Spleen (tissue), 11 donors: ENCODE results near the gene NSL1. TPM values are rescaled to one million over a fixed set of nuclear protein-coding genes. Genes with fewer than 3 reads are reported as not detected.
"Not testable (repeated sequence)": the region's sequence is repeated elsewhere in the genome, so short reads cannot be mapped to it uniquely, and the experiment has no call there.

Source experiments
- DNase-seq: peaks from one replicate; pipeline ENCODE4 v3.0.0-alpha.2; 2020
- H3K27ac ChIP-seq, 8 donors: fragments of 200-600 bp; sonication (generic) in 7 of 8; 1 replicate in 4 of 8; 2 replicates in 4 of 8; pipeline versions ENCODE4 v1.5.0 to v1.8.0; 2016 to 2021; ENCODE audit warnings: inconsistent platforms in 4 of 8, mild to moderate bottlenecking in 4 of 8, moderate library complexity in 1 of 8
- H3K27me3 ChIP-seq, 7 donors: fragments of 200-600 bp; sonication (generic) in 6 of 7; replicated peaks in 1 of 7; 1 replicate in 4 of 7; 2 replicates in 3 of 7; pipeline versions ENCODE4 v1.5.0 to v1.8.0; 2016 to 2021; ENCODE audit warnings: inconsistent platforms in 3 of 7, mild to moderate bottlenecking in 1 of 7
- H3K36me3 ChIP-seq, 6 donors: fragments of 200-600 bp; sonication (generic) in 5 of 6; 1 replicate in 4 of 6; 2 replicates in 2 of 6; pipeline versions ENCODE4 v1.5.0 to v1.8.0; 2016 to 2021; ENCODE audit warnings: inconsistent platforms in 2 of 6
- H3K4me1 ChIP-seq, 6 donors: fragments of 200-600 bp; sonication (generic) in 5 of 6; 1 replicate in 3 of 6; 2 replicates in 3 of 6; pipeline versions ENCODE4 v1.5.0 to v1.8.0; 2016 to 2021; ENCODE audit warnings: inconsistent platforms in 3 of 6
- H3K4me3 ChIP-seq, 8 donors: fragments of 200-600 bp; sonication (generic) in 7 of 8; 1 replicate in 4 of 8; 2 replicates in 4 of 8; pipeline versions ENCODE4 v1.5.0 to v1.8.0; 2016 to 2021; ENCODE audit warnings: inconsistent platforms in 4 of 8, mild to moderate bottlenecking in 4 of 8, moderate library complexity in 2 of 8
- H3K9me3 ChIP-seq, 8 donors: fragments of 200-600 bp; sonication (generic) in 7 of 8; 1 replicate in 4 of 8; 2 replicates in 4 of 8; pipeline versions ENCODE4 v1.5.0 to v1.8.0; 2016 to 2021; ENCODE audit warnings: inconsistent platforms in 4 of 8
- POLR2A ChIP-seq, 3 donors: fragments of 450-650 bp; IDR thresholded peaks; one replicate each; pipeline ENCODE4 v1.5.1; 2017; ENCODE audit warnings: antibody characterized with exemption in 3 of 3, mild to moderate bottlenecking in 1 of 3
- POLR2AphosphoS5 ChIP-seq, 3 donors: sonication (generic); formaldehyde crosslinking; IDR thresholded peaks; one replicate each; pipeline ENCODE4 v1.5.1; 2017; ENCODE audit warnings: antibody characterized with exemption in 3 of 3
- WGBS, 5 donors: extraction: QIAGEN DNeasy Blood & Tissue Kit in 3 of 5; methylation state at CpG; one replicate each; pipeline versions ENCODE4 v1.1.5 to v1.1.7; 2013 to 2018; 5-methylcytosine and 5-hydroxymethylcytosine counted together
- intact Hi-C: fragments of 100-400 bp; cut with DNase I; formaldehyde crosslinking; loops from one replicate; pipeline ENCODE4 v1.15.0; 2023; ENCODE audit warnings: low total_unique reads
- polyA plus RNA-seq, 3 donors: library from polyadenylated mRNA; stranded (reverse); fragments of 200-250 nt; gene quantifications; one replicate each; pipeline ENCODE4 v1.2.1, GENCODE V29; 2013
- total RNA-seq, 7 donors: library from RNA; depleted of rRNA in 3 of 7; stranded (reverse); fragments of >200 nt in 3 of 7; fragmentation: NEBNext Ultra II Directional in 4 of 7; extraction: Animal tissue kit (Norgen Biotek cat#: 25700) in 4 of 7; gene quantifications; one replicate each; pipeline versions ENCODE4 v1.1.0 to v1.2.1, GENCODE V29; 2016 to 2021
- TF ChIP-seq, protein P1 (sequence below), 11 experiments: fragments of 200-600 bp in 7 of 11; fragments of 450-650 bp in 4 of 11; sonication (generic) in 4 of 11; IDR thresholded peaks in 8 of 11; conservative IDR thresholded peaks in 3 of 11; 1 replicate in 7 of 11; 2 replicates in 4 of 11; pipeline versions ENCODE4 v1.4.0 to v1.8.0; 2016 to 2021; ENCODE audit warnings: antibody characterized with exemption in 11 of 11, inconsistent platforms in 4 of 11, mild to moderate bottlenecking in 1 of 11
- donor health status: healthy with polysubstance abuse.
- donor health status: DM: no; HTN: no; CAD: no; lungs with moderate emphysema.
- donor health status: DM: no; HTN: no; CAD: no.
- donor health status: Bipolar disorder and iron deficiency.
- donor health status: healthy.
- donor health status: DM: no; HTN: no; CAD: no.
- donor health status: DM: yes; HTN: yes; CAD: no.

Gene NSL1
- total and polyA plus RNA-seq, 10 donors, result 16.4 to 92.3 (median 38.2) TPM

DNA sequence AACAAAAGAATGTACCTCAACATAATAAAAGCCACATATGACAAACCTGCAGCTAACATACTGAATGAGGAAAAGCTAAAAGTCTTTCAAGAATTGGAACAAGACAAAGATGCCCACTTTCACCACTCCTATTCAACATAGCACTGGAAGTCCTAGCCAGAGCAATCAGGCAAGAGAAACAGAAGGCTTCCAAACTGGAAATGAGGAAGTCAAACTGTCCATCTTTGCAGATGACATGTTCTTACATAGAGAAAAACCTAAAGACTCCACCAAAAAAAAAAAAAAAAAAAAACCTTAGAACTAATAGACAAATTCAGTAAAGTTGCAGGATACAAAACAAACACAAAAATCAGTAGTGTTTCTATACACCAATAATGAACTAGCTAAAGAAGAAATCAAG, 20.2 kb downstream of the NSL1 start:
- intact Hi-C loops, result no loop called here
- H3K4me3 ChIP-seq, result no peak overlapping the region
- peaks cover 0 to 16% (median 5%) of the 10 kb centered on the region in 6 donors for H3K4me1 ChIP-seq
- H3K9me3 ChIP-seq, result peaks cover 19 to 57% (median 49%) of the 10 kb centered on the region in 8 donors
- no peak for DNase-seq
- TF ChIP-seq POLR2AphosphoS5 (IDR thresholded peaks at IDR 0.05) (no peak), POLR2A (IDR thresholded peaks at IDR 0.05) (no peak)
- TF ChIP-seq, protein P1, sequence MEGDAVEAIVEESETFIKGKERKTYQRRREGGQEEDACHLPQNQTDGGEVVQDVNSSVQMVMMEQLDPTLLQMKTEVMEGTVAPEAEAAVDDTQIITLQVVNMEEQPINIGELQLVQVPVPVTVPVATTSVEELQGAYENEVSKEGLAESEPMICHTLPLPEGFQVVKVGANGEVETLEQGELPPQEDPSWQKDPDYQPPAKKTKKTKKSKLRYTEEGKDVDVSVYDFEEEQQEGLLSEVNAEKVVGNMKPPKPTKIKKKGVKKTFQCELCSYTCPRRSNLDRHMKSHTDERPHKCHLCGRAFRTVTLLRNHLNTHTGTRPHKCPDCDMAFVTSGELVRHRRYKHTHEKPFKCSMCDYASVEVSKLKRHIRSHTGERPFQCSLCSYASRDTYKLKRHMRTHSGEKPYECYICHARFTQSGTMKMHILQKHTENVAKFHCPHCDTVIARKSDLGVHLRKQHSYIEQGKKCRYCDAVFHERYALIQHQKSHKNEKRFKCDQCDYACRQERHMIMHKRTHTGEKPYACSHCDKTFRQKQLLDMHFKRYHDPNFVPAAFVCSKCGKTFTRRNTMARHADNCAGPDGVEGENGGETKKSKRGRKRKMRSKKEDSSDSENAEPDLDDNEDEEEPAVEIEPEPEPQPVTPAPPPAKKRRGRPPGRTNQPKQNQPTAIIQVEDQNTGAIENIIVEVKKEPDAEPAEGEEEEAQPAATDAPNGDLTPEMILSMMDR (IDR thresholded peaks at IDR 0.05 in 8 of 11, conservative IDR thresholded peaks at IDR 0.05 in 3 of 11), result no peak
- H3K27ac ChIP-seq, result no peak overlapping the region
- no peaks in the 10 kb centered on the region for H3K27me3 ChIP-seq
- H3K36me3 ChIP-seq, result peaks cover 0 to 65% (median 15%) of the 10 kb centered on the region in 6 donors

DNA sequence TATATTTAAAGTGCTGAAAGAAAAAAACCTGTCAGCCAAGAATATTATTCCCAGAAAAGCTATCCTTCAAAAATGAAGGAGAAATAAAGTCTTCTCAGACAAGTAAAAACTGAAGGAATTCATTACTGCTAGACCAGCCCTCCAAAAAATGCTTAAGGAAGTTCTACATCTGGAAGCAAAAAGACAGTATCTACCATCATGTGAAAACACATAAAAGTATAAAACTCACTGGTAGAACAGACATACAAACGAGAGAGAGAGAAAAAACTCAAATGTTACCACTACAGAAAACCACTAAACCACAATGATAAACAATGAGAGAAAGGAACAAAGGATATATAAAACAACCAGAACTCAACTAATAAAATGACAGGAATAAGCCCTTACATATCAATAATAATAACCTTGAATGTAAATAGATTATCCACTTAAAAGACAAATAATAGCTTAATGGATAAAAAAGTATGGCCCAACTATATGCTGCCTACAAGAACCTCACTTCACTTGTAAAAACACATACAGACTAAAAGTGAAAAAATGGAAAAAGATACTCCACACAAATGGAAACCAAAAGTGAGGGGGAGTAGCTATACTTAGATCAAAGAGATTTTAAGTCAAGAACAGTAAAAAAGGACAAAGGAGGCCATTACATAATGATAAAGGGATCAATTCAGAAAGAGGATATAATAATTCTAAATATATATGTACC, 22.0 kb downstream of the NSL1 start:
- no peak for TF ChIP-seq POLR2AphosphoS5 (IDR thresholded peaks at IDR 0.05)
- TF ChIP-seq, protein P1 (IDR thresholded peaks at IDR 0.05 in 8 of 11, conservative IDR thresholded peaks at IDR 0.05 in 3 of 11), result no peak
- no peak for TF ChIP-seq POLR2A (IDR thresholded peaks at IDR 0.05)
- H3K27ac ChIP-seq, result no peak overlapping the region
- no peak for DNase-seq
- WGBS, 5 donors, result 38 to 60% (median 50%) methylated on average over 1 of the region's 1 CpG
- H3K27me3 ChIP-seq, result no peaks in the 10 kb centered on the region
- H3K36me3 ChIP-seq, result peaks cover 0 to 69% (median 17%) of the 10 kb centered on the region in 6 donors
- H3K4me1 ChIP-seq, result peaks cover 0 to 10% (median 2%) of the 10 kb centered on the region in 6 donors
- intact Hi-C loops, result no loop called here
- H3K9me3 ChIP-seq, result peaks cover 19 to 61% (median 49%) of the 10 kb centered on the region in 8 donors
- no peak overlapping the region for H3K4me3 ChIP-seq

DNA sequence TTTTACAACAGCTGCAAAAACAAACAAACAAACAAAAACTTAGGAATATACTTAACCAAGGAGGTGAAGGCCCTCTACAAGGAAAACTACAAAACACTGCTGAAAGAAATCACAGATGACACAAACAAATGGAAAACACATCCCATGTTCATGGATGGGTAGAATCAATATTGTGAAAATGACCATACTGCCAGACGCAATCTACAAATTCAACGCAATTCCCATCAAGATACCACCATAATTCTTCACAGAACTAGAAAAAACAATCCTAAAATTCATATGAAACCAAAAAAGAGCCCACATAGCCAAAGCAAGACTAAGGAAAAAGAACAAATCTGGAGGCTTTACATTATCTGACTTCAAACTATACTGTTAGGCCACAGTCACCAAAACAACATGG, 24.8 kb downstream of the NSL1 start:
- H3K27ac ChIP-seq, DNase-seq, H3K27me3 ChIP-seq, intact Hi-C loops, H3K4me1 ChIP-seq, H3K4me3 ChIP-seq: not testable (repeated sequence)
- WGBS, 5 donors, result 48 to 98% (median 50%) methylated on average over 2 of the region's 2 CpGs
- peaks cover 19 to 56% (median 48%) of the 10 kb centered on the region in 8 donors for H3K9me3 ChIP-seq
- H3K36me3 ChIP-seq, result peaks cover 0 to 68% (median 20%) of the 10 kb centered on the region in 6 donors

DNA sequence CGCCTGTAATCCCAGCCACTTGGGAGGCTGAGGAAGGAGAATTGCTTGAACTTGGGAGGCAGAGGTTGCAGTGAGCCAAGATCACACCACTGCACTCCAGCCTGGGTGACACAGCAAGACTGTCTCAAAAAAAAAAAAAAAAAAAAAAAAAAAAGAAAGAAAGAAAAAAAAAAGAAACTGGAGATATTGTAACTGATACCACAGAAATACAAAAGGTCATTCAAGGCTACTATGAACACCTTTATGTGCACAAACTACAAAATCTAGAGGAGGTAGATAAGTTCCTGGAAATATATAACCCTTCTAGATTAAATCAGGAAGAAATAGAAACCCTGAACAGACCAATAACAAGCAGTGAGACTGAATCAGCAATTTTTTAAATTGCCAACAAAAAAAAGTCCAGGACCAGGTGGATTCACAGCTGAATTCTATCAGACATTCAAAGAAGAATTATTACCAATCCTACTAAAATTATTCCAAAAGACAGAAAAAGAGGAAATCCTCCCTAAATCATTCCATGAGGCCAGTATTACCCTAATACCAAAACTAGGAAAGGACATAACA, 26.8 kb downstream of the NSL1 start:
- H3K27ac ChIP-seq, DNase-seq, H3K27me3 ChIP-seq, H3K4me3 ChIP-seq, intact Hi-C loops: not testable (repeated sequence)
- H3K9me3 ChIP-seq, result peaks cover 13 to 38% (median 30%) of the 10 kb centered on the region in 8 donors
- peaks cover 0 to 15% (median 0%) of the 10 kb centered on the region in 6 donors for H3K4me1 ChIP-seq
- WGBS, 5 donors, result 85 to 100% (median 92%) methylated on average over 1 of the region's 1 CpG
- peaks cover 0 to 65% (median 14%) of the 10 kb centered on the region in 6 donors for H3K36me3 ChIP-seq

DNA sequence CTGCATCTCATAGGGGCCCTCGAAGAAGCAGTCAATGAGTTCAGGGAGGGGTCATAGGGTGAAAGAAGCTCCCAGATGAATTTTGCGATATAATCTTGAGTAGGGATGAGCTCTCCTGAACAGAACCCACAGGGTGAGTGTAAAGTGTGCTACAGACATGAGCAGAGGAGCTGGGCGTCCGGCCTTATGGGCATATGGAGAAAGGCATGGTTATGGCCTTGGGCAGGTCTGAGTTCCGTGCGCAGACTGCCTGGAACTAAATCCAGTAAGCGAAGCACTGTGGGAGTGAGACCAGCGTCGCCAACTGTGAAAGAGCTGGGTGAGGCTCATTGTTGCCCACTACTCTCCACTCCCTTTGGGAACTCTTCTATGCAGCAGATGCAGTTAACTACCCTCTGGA, 28.7 kb downstream of the NSL1 start:
- H3K4me1 ChIP-seq, result peaks cover 0 to 25% (median 0%) of the 10 kb centered on the region in 6 donors
- intact Hi-C loops, result no loop called here
- 94 to 100% (median 96%) methylated on average over 9 of the region's 9 CpGs for WGBS, 5 donors
- TF ChIP-seq POLR2A (IDR thresholded peaks at IDR 0.05), result no peak
- no peak for TF ChIP-seq POLR2AphosphoS5 (IDR thresholded peaks at IDR 0.05)
- TF ChIP-seq, protein P1 (IDR thresholded peaks at IDR 0.05 in 8 of 11, conservative IDR thresholded peaks at IDR 0.05 in 3 of 11), result no peak
- H3K27me3 ChIP-seq, result no peaks in the 10 kb centered on the region
- H3K27ac ChIP-seq, result no peak overlapping the region
- no peak for DNase-seq
- peaks cover 0 to 19% (median 11%) of the 10 kb centered on the region in 8 donors for H3K9me3 ChIP-seq
- peaks cover 0 to 48% (median 8%) of the 10 kb centered on the region in 6 donors for H3K36me3 ChIP-seq
- no peak overlapping the region for H3K4me3 ChIP-seq
